HG03354 (cell line): Measurements from ENCODE around the gene NEU4.
"Not testable (repeated sequence)": the region's sequence is repeated elsewhere in the genome, so short reads cannot be mapped to it uniquely, and the experiment has no call there.

ENCODE experiments used
- ATAC-seq: cut with Tn5 transposase; IDR thresholded peaks from one replicate; pipeline ENCODE4 v1.9.1; 2021; ENCODE audit warnings: mild to moderate bottlenecking; ENCODE audit not compliant: unreplicated experiment, poor library complexity, severe bottlenecking

The NEU4 gene

DNA sequence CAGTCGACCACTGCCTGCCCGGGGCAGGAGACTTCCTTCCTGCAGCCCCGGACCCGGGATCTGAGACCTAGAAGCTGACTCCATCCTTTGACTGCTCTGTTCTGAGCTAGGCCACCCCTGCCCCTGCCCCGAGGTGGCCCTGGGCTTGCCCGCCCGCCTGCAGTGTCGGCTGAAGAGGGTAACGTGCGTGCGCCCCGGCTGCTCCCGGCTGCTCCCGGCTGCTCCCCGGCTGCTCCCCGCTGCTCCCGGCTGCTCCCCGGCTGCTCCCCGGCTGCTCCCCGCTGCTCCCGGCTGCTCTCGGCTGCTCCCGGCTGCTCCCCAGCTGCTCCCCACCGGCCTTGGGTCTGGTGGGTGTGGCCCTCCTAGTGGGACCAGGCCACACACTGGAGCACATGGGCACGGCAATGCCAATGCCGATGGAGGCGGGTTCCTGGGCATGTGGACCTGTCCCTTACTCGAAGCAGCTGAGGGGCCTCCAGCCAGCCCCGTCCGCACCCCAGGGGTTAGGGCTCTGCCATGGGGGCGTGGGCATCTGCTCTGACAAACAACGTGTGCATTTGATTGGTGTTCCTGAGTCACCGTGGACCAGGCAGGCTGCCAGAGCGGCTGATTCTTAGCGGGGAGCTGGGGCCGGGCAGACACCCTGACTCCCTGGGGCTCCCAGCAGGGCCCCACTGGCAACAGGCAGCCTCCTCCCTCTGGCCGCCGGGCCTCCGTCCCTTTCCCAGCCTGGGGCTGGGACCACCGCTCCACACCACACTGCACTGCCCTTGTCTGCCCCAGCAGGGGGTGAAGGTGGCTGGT lies 34.4 kb upstream of the NEU4 start:
- ATAC-seq: no peak

DNA sequence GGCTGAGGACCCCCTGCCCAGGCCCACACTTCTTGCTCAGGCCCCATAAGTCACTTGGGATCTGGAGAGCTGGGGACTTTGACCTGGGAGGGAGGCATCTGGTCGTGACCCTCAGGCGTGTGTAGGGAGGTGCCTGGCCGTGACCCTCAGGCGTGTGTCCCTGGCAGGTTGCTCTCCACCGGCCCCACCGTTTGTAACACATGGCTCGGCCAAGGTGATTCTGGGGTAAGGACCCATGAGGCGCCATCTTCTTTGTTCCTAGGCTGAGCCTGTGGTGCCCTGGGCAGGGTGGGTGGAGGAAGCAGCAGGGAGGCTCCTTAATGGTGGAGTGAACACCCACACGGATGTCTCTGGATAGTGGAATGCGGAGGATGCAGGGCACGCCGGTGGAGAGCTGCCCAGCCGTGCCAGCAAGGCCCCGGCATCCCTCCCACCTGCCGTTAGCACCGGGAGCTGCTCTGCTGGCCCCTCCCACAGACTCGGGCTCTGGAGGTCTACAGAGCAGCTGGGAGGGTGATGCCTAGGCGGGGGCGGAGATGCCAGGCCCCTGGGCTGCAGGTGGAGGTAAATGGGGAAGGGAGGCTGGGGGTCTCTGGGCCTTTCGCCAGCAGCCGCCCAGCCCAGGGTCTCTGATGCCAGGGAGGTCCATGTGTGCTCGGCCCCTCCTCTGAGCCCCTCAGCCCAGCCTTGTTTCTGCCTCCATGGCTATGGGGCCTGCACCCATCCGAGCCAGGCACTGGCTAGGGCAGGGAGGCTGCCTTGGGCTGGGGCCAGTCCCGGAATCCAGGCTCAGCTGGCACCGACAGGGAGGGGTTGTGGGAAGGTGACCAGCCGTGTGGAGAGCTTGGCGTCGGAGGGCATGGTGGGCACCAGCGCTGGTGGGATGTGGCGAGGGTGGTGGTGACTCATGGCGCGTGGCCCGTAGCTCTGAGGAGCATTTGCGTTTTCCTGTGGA lies 33.5 kb upstream of the NEU4 start:
- no peak for ATAC-seq

DNA sequence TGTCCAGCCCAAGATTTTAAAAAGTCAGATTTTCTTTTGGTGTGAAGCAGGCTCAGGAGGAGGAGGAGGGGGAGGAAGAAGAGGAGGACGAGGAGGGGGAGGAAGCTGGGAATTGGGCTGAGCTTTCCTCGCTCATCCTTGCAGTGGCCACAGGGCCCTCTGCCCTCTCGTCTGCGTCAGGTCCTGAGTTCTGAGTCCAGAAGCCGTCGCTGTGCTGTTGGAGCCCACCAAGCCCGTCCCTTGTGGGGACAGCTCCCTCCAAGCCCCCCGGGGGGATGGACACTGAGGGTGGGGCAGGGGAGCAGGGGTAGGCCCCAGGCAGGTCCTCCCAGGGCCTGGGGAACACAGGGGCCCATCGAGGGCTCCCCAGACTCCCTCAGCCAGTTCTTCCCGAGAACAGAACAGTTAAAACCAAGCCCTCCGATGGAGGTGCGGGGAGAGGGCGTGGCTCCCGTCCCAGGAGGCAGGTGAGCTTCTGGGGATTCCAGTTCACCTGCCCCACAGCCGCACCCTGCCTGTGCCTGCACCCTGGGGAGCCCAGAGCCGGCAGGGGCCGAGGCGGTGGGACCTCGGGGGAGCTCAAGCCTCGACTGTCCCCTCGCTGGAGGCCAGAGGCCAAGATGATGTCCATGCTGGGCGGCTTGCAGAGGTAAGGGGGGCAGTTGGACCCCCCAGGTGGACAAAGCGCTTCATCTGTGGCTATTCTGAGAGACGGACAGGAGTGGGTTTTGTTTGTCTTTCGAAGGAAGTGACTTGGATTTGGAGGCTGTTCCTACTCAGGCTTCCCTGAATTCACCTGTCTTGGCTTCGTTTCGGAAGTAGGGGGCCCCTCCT lies 32.4 kb upstream of the NEU4 start, which contains the start of gene GAL3ST2:
TSS of gene GAL3ST2 (plus strand) at position 487 of the 834 bp plus-strand sequence. CDS start at position 621, 134 bp downstream.
- ATAC-seq: no peak

DNA sequence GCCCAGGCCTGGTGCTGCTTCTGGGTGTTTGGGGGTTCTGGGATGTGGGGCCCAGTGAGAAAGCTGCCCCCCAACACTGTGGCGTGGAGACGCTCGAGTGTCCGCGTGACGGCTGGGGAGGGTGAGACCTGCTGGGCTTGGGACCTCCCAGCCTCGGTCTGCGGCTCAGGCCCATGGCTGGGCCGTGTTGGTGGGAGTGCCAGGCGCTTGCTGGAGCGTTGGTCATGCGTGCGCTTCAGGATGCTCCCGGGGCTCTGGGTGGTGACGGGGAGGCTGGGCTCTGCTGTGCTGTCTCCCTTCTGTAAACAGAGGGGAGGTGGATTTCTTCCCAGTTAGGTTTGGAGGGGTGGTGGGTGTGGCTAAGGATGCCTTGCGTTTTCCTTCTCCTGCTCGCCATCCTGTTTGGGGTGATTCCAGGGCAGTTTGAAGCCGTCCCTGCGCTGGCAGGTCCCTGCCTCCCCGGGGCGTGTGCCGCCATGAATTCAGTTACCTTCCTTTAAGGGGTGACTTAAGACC lies 31.8 kb upstream of the NEU4 start:
- no peak for ATAC-seq

DNA sequence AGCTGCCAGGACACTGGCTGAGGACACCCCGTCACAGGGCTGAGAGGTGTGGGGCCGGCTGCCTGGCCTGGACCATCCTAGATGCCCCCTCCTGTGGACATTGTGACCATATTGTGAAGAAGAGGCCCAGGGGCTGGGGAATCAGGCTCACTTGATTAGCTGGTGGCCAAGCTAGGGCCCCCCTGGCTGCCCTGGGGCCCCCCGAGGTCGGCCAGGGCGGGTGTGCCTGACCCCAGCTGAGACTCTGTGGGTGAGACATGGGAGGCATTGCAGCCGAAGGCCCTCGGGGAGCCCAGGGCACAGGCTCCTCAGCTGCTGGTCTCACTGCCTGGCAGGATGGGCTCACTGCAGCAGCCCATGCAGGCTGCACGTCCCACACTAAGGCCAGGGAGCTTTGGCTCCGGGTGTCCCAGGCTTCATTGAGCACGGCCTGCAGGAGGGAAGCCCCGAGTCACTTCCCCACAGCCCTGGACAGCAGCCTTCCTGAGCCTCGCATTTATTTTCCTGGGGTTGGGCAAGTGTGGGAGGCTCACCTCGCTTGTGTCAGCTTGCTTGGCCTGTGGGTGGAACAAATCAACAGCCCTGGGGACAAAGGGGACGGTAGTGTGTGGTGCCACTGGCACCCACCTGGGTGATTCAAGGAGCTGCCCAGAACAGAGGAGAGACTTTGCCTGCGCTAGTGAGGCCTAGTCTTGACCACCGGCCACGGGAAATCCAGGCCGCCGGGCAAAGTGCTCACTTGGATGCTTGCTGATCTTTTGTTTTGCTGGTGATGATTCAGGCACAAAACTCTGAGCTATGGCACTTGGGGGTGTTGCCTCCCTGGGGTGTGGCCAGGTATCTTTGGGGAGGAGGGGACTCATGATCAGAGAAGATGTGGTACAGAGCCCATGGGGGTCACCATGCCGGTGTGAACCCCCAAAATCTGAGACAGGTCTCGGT lies 31.0 kb upstream of the NEU4 start:
- ATAC-seq: no peak

DNA sequence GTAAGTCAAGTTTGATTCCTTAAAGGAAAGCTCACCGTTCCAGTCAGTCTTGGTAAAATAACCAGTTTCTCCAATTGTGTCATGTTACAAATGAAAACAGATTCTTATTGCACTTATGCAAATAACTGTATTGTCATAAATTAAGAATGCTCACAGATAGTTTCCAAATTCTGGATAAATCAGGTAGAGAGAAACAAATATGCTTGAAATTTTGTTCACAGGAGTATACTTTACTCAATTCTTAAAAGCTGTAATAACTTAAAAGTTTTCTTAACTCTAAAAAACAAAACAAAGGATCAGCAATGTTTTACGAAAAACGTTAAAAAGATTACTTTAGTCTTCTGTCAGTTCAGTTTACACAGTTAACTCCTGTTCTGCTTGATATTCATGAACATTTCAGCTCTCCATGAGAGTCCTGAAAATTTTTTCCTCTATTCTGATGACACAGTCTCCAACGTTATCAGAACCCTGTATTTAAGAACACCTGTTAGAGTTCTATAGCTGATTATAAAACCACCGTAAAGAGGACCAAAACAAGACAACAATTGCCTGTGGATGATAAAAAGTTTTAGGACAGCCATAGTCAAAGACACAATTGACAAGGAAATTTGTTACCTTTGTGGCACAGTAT lies 27.9 kb upstream of the NEU4 start:
- no peak for ATAC-seq

DNA sequence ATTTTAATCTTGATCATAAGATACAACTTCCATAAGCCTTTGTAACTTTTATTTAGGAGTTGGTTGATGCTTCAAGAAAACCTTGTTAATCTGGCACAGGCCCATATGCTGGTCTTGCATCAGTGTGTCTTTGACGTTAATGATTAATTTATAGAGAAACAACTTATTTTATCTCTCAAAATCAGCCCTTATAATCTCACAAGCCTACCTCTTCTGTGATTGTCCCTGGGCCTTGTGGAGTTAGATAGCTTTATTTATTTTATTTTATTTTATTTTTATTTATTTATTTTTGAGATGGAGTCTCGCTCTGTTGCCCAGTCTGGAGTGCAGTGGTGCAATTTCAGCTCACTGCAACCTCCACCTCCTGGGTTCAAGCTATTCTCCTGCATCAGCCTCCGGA lies 26.9 kb upstream of the NEU4 start:
- ATAC-seq: not testable (repeated sequence)

DNA sequence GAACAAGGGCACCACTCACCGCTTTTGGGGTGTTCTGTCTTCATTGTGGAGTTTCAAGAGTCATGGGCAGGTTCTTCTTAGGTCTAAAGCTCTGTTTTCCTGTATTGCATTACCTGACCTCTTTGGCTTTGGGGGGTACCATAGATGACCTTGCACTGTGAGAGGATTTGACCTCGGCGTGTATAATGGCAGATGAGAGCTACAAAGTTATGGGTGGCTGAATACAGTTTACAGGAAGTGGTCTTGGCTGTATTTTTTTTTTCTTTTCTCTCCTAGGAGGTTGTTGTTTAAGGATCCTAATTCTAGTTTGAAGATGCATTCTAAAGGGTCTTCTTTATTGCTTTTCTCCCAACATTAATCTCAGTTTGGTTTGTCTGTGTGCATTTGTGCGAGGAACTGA lies 20.9 kb upstream of the NEU4 start:
- ATAC-seq: no peak

DNA sequence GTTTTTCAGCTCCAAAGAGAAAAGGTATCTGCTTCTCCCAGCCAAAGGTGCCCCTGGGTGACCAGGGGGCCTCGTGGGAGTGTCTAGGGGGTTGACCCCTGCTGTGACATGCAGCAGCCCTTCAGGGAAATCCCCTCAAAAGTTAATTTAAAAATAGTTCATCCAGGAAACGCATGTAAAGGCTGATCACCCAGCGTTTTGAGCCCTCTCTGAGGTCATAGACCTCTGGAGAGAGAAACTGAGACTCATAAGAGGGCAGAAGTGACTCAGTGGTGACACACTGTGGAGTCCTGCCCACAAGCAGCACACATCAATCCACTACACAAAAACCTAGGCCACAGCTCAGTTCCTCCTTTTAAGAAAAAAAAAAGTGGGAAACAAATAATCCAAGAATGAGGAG lies 20.4 kb upstream of the NEU4 start:
- ATAC-seq: no peak

DNA sequence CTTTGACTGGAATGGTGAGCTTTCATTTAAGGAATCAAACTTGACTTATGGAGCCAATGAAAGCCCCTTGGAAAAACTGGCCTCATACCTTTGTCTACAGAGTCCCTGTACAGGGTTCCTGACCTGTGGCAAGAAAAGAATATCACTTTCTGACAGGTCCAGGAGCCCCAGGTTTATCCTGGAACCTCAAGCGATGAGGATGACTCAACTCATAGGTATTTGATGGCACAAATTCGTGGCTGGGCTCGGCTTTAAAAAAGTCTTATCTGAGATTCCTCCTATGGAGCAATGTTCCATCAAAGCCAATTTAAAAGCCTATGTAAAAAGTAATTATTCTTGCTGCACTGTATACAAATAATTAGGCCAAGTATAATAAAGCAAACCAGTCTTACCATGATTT lies 17.6 kb upstream of the NEU4 start:
- not testable (repeated sequence) for ATAC-seq

DNA sequence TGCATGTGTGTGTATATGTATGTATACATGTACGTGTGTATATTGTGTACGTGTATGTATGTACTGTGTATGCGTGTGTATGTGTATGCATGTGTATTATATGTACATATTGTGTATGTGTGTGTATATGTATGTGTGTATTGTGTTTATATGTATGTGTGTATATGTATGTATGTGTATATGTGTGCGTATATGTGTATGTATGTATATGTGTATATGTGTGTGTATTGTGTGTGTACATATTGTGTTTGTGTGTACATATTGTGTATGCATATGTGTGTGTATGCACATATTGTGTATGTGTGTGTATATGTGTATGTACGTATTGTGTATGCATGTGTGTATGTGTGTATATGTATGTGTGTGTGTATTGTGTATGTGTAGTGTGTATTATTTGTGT lies 15.6 kb upstream of the NEU4 start:
- ATAC-seq: no peak

DNA sequence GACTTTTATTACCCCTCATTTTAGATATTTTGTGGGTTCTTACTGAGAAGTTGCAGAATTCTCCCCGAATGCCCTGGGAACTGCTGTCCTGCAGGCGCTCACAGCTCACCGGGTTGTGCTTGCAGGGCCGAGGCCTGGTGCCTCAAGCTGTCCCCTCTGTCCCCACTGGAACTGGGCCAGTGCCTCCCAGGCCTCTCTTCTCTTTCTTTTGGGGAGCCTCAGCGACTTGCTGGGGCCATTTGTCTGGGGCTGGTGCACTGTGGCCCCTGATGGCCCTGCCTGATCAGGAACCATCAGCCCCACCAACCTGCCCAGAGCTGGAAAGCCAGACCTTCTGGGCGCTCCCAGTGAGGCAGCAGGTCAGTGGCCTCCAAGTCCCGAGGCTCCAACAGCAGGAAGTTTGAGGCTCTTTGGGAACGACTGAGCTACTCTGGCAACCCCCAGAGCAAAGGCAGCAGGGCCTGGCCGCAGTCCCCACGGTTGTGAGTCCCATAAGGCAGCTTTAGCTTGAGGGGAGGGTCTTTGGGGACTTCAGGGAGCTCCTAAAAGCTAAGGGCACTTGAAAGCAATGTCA lies 14.7 kb upstream of the NEU4 start:
- ATAC-seq: no peak

DNA sequence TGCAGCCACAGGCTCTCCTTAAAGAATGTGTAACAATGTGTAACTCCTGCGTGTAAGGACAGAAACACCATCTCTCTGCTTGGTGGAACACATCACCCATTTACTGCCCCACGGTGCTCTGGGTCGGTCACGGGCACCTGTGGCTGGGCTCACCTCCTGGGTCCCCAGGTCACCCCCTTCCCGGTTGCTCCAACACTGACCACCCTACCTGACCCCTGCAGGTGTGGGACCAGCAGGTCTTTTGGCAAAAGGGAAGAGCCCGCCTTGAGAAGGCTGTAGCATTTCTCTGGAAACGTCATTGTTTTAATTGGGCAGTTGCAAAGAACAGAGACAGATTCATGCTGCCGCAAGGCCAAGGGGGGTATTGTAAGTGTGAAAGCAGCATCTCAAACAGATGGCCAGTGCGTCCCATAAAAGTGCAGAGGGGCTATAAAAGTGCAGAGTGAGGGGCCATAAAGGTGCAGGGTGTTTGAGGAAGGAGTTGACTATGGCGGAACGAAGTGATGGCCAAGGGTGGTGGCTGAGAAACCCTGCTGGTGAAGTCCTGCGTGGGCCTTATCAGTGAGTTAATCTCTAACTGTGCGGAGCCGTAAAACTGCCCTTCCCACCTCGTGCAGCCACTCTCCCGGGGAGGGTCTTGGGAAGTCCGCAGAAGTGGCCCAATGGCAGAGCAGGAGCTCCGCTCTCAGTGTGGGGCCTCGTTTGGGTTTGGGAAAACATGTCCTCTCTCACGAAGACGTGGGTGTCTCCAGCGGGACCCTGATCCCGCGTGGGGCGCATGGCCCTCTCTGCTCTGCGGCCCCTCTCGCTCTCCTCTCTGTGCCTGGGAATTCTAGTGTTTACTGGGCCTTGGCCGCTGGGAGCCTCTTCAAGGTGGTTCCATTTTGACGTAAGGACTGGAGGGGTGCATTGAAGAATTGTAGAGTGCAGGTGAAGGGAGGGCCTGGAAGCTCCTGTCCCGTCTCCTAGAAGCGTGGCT lies 13.7 kb upstream of the NEU4 start:
- no peak for ATAC-seq

DNA sequence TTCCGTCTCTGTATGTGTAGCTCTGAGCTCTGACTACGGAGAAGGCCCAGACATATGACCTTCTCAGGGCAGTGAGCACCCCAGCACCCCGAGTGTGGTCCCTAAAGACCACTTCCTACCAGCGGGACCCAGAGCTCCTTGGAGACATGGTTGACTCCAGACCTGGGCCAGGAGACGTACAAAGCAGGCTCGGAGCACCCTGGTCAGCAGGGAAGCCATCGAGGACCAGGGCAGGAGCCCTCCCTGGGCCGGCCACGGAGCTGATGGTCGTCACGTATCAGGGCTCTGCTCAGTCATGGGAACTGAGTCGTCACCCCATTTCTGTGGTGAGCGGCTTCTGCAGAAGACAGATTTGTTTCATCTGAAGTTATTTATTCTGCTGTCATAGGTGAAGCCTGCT lies 12.8 kb upstream of the NEU4 start:
- no peak for ATAC-seq

DNA sequence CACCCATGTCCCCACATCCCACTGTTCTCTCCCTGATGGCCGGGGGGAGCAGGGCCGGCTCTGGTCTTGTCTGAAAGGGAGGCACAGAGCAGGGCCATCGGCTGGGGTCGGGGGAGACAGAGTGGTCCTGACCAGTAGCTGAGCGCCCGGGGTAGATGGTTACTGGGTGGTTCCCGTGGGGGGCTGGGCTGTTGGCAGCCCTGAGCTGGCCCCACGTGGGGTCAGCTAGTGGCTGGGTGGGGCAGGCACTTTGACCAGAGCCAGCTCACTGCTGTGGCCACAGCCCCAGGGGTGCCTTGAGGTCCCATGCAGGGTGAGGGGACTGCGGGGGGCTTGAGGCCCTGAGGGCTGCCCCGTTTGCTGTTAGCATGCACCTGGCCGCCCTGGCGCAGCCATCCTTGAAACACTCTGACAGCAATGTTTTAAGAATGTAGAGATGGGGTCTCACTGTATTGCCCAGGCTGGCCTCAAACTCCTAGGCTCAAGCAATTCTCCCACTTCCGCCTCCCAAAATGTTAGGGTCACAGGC lies 12.3 kb upstream of the NEU4 start:
- no peak for ATAC-seq

DNA sequence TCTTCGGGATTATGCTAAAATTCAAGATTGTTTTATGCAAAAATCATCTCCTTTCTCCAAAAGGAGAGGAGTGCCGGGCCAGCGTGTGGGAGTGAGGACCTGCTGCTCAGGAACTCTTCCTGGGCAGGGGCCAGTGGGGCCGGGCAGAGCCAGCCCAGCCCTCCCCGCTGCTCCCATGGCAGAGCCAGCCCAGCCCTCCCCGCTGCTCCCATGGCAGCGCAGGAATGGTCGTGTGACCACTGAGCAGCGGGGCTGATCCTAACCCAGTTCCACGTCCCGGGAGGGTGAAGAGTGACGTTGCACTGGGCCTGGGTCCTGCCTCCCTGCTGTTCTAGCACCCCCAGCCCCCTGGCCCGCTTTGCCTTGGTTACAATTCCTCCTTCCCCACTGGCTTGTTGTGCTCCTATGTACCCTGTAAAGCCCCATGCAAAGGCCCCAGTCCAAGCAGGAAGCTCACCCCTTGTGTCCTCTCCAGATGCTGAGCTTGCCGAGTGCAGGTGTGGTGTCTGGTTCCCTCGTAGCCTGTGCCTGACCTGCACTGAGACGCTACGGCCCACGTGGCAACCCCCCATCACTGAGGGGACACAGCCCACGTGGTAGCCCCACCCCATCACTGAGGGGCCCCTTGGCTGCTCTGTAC lies 11.4 kb upstream of the NEU4 start:
- ATAC-seq: no peak
